ENCODE measurements around the gene PKD2L2. TPM values are rescaled to one million over a fixed set of nuclear protein-coding genes. Genes with fewer than 3 reads are reported as not detected.

PKD2L2 gene
- polyA plus RNA-seq, 2 of the 4 experiments (the other 2 are of a cell fraction) = 0.04 to 0.05 TPM

- TF ChIP-seq, protein P1, sequence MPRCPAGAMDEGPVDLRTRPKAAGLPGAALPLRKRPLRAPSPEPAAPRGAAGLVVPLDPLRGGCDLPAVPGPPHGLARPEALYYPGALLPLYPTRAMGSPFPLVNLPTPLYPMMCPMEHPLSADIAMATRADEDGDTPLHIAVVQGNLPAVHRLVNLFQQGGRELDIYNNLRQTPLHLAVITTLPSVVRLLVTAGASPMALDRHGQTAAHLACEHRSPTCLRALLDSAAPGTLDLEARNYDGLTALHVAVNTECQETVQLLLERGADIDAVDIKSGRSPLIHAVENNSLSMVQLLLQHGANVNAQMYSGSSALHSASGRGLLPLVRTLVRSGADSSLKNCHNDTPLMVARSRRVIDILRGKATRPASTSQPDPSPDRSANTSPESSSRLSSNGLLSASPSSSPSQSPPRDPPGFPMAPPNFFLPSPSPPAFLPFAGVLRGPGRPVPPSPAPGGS (IDR thresholded peaks at IDR 0.05) = no peak
- TF ChIP-seq RARB (CRISPR knock-in tag; IDR thresholded peaks at IDR 0.05) = no peak
Observed at GRCh38 chr5:137921931-137922330, 32.7 kb downstream of the PKD2L2 start (continued).

- Histone ChIP-seq H3K4me3 (no peak overlapping the region), H3K4me1 (no peaks in the 10 kb centered on the region), H3K4me2 (no peak overlapping the region), H3K27ac (no peak overlapping the region), H3K9me3 (no peaks in the 10 kb centered on the region)
- TF ChIP-seq RAD21 (conservative IDR thresholded peaks at IDR 0.05 in 1 of 2, IDR thresholded peaks at IDR 0.05 in 1 of 2) (0 out of 5 replicates have a peak, but pooled peaks of 1 of the 2 experiments have one; percentile 5), MAZ (IDR thresholded peaks at IDR 0.05; ENCODE audit: borderline replicate concordance, low read depth, low read length) (no peak)
- peak; percentile 61 to 64; a peak in 4 of 6 replicates for ATAC-seq
- POLR2A ChIA-PET = no interaction called here
- no peak for FAIRE-seq
- no peak for DNase-seq (ENCODE audit: low read depth in 1 of 2, low spot score in 1 of 2)
- 61% methylated on average over 4 of the region's 4 CpGs for WGBS (ENCODE audit: missing lambda C conversion rate)
- CTCF ChIA-PET = interaction anchor here (1.0 kb wide), 1 partner anchor 10 kb away, joined by 3 read pairs; no protein-coding TSS in a partner anchor
Observed at GRCh38 chr5:137923856-137924255, 34.6 kb downstream of the PKD2L2 start.

GRCh38 chr5:137932800-137933199 lies 43.5 kb downstream of the PKD2L2 start:
- Histone ChIP-seq H3K4me2 (no peak overlapping the region), H3K9me3 (no peaks in the 10 kb centered on the region), H3K27ac (no peak overlapping the region), H3K4me3 (no peak overlapping the region), H3K4me1 (no peaks in the 10 kb centered on the region)
- 64% methylated on average over 3 of the region's 3 CpGs for WGBS (ENCODE audit: missing lambda C conversion rate)
- FAIRE-seq = no peak
- ChIA-PET CTCF (interaction anchor here (0.7 to 1.2 kb wide), 5 partner anchors 10 to 154 kb away, joined by 3 to 5 read pairs (median 3); no protein-coding TSS in a partner anchor), POLR2A (interaction anchor here (0.7 kb wide), 1 partner anchor 178 kb away, joined by 5 read pairs; the partner anchor contains the start of gene HNRNPA0)
- no peak for DNase-seq (ENCODE audit: low read depth in 1 of 2, low spot score in 1 of 2)
- TF ChIP-seq ESRRA (IDR thresholded peaks at IDR 0.05; ENCODE audit: borderline replicate concordance, low read length) = no peak
- TF ChIP-seq, protein P2, sequence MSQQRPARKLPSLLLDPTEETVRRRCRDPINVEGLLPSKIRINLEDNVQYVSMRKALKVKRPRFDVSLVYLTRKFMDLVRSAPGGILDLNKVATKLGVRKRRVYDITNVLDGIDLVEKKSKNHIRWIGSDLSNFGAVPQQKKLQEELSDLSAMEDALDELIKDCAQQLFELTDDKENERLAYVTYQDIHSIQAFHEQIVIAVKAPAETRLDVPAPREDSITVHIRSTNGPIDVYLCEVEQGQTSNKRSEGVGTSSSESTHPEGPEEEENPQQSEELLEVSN (IDR thresholded peaks at IDR 0.05; ENCODE audit: borderline replicate concordance, low read depth) = no peak
- TF ChIP-seq EHF (CRISPR knock-in tag; IDR thresholded peaks at IDR 0.05) = no peak
- no peak for TF ChIP-seq MAZ (IDR thresholded peaks at IDR 0.05; ENCODE audit: borderline replicate concordance, low read depth, low read length)
- no peak for TF ChIP-seq FOSL2 (IDR thresholded peaks at IDR 0.05)
- TF ChIP-seq FOSL2 (CRISPR knock-in tag; IDR thresholded peaks at IDR 0.05) = no peak
- TF ChIP-seq RCOR1 (IDR thresholded peaks at IDR 0.05; ENCODE audit: low read depth, low read length) = no peak
- TF ChIP-seq HOXA7 (CRISPR knock-in tag; IDR thresholded peaks at IDR 0.05) = no peak
- TF ChIP-seq EHMT2 (IDR thresholded peaks at IDR 0.05; ENCODE audit: low read depth) = no peak
- TF ChIP-seq NFE2L2 (conservative IDR thresholded peaks at IDR 0.05; ENCODE audit: low read length) = no peak
- TF ChIP-seq RARB (CRISPR knock-in tag; IDR thresholded peaks at IDR 0.05) = no peak
- TF ChIP-seq PHF8 (IDR thresholded peaks at IDR 0.05; ENCODE audit: borderline replicate concordance, low read depth) = no peak
- ATAC-seq = peak in 1 of 2 experiments; percentile 29; a peak in 3 of 6 replicates

GRCh38 chr5:137933491-137933911 lies 44.2 kb downstream of the PKD2L2 start:
- ATAC-seq = peak; percentile 24 to 30; a peak in 2 of 6 replicates
- TF ChIP-seq NR3C1 (IDR thresholded peaks at IDR 0.05) (no peak), POLR2A (IDR thresholded peaks at IDR 0.05; ENCODE audit: low read length) (no peak), CEBPB (IDR thresholded peaks at IDR 0.05) (no peak), EHMT2 (IDR thresholded peaks at IDR 0.05; ENCODE audit: low read depth) (no peak), HOXA7 (CRISPR knock-in tag; IDR thresholded peaks at IDR 0.05) (no peak), CTCF (IDR thresholded peaks at IDR 0.05) (no peak), SREBF2 (IDR thresholded peaks at IDR 0.05) (no peak)
- WGBS (ENCODE audit: missing lambda C conversion rate) = 79% methylated on average over 3 of the region's 3 CpGs
- Histone ChIP-seq H3K4me1 (no peaks in the 10 kb centered on the region), H3K4me3 (no peak overlapping the region), H3K4me2 (no peak overlapping the region), H3K9me3 (no peaks in the 10 kb centered on the region), H3K27ac (no peak overlapping the region)
- no peak for FAIRE-seq
- ChIA-PET POLR2A (no interaction called here), CTCF (interaction anchor here (0.8 to 1.2 kb wide), 2 partner anchors 11 to 155 kb away, joined by 3 to 5 read pairs; no protein-coding TSS in a partner anchor)
- DNase-seq (ENCODE audit: low read depth in 1 of 2, low spot score in 1 of 2) = no peak

All from A549 (cell line).